Measurements from ENCODE around the gene MME. TPM values are rescaled to one million over a fixed set of nuclear protein-coding genes. Genes with fewer than 3 reads are reported as not detected.

MME gene
- total and polyA plus RNA-seq, 9 donors: 9.4 to 25.1 (median 15.3) TPM

DNA sequence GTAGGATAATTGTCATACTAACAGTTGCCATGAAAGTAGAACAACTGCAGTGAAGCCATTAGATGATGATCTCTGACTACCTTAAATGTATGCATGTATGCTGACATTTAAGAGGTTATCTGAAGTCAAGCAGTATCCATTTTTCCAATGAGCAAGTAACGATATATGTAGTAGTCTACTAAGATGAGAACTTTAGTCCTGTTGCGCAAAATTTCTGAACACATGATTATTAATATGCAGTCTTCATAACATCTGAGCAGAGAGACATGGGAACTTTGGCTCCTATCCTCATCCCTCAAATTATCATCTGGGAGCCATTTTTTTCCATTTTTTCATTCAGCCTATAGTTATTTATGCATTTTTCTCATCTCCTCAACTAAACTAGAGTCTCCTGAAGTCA lies 79.2 kb downstream of the MME start:
- H3K9me3 ChIP-seq (replicated peaks; ENCODE audit: control insufficient read depth, low read depth, low read length): no peaks in the 10 kb centered on the region
- H3K4me3 ChIP-seq (ENCODE audit: low read length): no peak overlapping the region
- H3K27ac ChIP-seq (ENCODE audit: low read length): no peak overlapping the region
- no CpG with 5 or more reads among the region's 2 CpGs for WGBS (ENCODE audit: insufficient coverage)
- DNase-seq: no peak
- no peaks in the 10 kb centered on the region for H3K27me3 ChIP-seq (ENCODE audit: control insufficient read depth, insufficient read depth, low read length)
- no peaks in the 10 kb centered on the region for H3K36me3 ChIP-seq (ENCODE audit: control insufficient read depth, insufficient read depth, low read length)
- no peaks in the 10 kb centered on the region for H3K4me1 ChIP-seq (ENCODE audit: control insufficient read depth, insufficient read depth, low read length)

DNA sequence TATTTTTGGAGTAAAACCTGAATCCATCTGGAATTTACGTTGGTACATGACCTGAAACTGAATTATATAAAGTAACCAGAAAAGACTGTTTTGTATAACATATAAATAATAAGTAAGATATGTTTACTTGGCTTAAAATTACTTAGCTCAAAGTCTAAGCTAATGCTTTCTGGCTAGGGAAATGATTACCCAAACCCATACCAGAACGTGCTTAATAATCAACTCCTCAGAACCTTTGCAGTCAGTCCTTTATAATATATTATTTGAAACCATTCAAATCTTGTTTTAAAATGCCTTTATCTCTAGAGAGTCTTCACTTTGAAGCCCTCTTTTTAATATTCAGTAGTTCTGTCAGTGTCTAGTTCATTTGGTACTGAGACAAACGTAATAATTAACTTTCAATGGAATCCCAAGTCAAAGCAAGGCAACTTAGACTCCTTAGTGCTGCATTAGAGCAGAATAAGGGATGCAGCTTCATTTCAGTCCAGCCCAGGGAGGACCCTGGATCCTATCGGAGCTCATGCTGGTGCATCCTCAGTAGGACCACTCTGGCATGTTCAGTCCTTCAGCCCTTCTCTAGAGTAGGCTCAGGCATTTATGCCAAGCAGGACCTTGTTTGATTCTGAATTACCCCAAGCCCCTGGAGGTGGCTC lies 81.6 kb downstream of the MME start:
- Histone ChIP-seq H3K36me3 (ENCODE audit: control insufficient read depth, insufficient read depth, low read length) (no peaks in the 10 kb centered on the region), H3K9me3 (replicated peaks; ENCODE audit: control insufficient read depth, low read depth, low read length) (no peaks in the 10 kb centered on the region), H3K4me1 (ENCODE audit: control insufficient read depth, insufficient read depth, low read length) (no peaks in the 10 kb centered on the region), H3K4me3 (ENCODE audit: low read length) (no peak overlapping the region), H3K27ac (ENCODE audit: low read length) (no peak overlapping the region), H3K27me3 (ENCODE audit: control insufficient read depth, insufficient read depth, low read length) (no peaks in the 10 kb centered on the region)
- no peak for DNase-seq
- 100% methylated on average over 2 of the region's 4 CpGs for WGBS (ENCODE audit: insufficient coverage)

DNA sequence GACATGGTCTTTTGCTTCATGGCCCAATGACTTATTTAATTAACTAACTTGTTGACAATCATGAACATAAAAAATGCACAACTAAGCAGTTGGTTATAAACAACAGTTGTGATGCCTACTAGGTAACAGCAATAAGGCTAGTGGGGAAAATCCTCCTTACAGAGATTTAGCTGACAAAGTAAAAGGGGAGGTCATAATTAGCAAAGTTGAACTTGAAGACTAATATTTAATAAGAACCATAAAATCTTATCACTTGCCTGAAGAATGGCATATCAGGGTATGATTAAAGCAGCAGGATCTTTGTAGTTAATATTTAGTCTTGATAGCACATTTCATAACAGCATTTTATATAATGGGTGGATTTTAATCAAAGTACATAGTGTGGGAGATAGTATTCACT lies 84.2 kb downstream of the MME start:
- no peaks in the 10 kb centered on the region for H3K36me3 ChIP-seq (ENCODE audit: control insufficient read depth, insufficient read depth, low read length)

DNA sequence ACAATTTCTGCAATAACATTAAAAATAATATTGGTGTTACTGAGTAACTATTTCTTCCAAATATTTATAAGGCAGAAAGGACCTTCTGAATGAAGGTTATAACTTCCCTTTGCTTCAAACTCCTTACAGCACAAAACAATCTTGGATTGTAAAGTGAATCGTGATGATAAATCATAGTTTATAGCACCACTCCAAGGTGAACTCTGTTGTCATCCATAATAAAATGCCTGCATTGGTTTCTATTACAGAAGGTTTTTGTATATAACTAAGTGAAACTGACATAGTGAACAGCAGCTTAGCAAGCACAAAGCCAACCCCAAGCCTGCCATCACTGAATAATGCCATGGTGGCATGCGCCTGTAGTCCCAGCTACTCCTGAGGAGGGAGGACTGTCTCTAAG lies 86.3 kb downstream of the MME start:
- no peak overlapping the region for H3K4me3 ChIP-seq (ENCODE audit: low read length)
- no CpG with 5 or more reads among the region's 2 CpGs for WGBS (ENCODE audit: insufficient coverage)
- no peak for DNase-seq

More for the DNA sequence above, 84.2 kb downstream of the MME start:
- no peaks in the 10 kb centered on the region for H3K4me1 ChIP-seq (ENCODE audit: control insufficient read depth, insufficient read depth, low read length)
- H3K27me3 ChIP-seq (ENCODE audit: control insufficient read depth, insufficient read depth, low read length): no peaks in the 10 kb centered on the region
- H3K9me3 ChIP-seq (replicated peaks; ENCODE audit: control insufficient read depth, low read depth, low read length): no peaks in the 10 kb centered on the region
- no peak overlapping the region for H3K27ac ChIP-seq (ENCODE audit: low read length)
- no peak overlapping the region for H3K4me3 ChIP-seq (ENCODE audit: low read length)
- no peak for DNase-seq

DNA sequence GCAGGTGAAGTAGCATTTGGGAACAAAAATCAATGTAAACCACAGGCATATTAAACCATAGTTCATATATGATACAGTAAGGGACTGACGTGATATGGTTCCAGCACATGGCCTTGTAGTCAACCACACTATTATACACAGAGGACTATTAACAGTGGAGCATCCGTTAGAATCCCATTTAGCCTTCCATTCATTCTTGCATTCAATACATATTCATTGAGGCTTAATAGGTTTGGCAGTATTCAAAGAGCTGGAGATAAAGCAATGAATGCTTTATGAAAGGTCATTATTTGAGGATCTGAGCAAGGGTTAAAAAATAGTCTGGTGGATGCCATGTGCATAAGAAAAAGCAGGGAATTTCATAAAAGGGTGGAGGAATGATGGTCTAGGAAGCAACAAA lies 89.1 kb downstream of the MME start:
- no CpG with 5 or more reads among the region's 2 CpGs for WGBS (ENCODE audit: insufficient coverage)
- no peak for DNase-seq
- Histone ChIP-seq H3K9me3 (replicated peaks; ENCODE audit: control insufficient read depth, low read depth, low read length) (no peaks in the 10 kb centered on the region), H3K4me3 (ENCODE audit: low read length) (no peak overlapping the region), H3K36me3 (ENCODE audit: control insufficient read depth, insufficient read depth, low read length) (no peaks in the 10 kb centered on the region), H3K27me3 (ENCODE audit: control insufficient read depth, insufficient read depth, low read length) (no peaks in the 10 kb centered on the region), H3K27ac (ENCODE audit: low read length) (no peak overlapping the region), H3K4me1 (ENCODE audit: control insufficient read depth, insufficient read depth, low read length) (no peaks in the 10 kb centered on the region)

More for the DNA sequence above, 86.3 kb downstream of the MME start:
- Histone ChIP-seq H3K27ac (ENCODE audit: low read length) (no peak overlapping the region), H3K9me3 (replicated peaks; ENCODE audit: control insufficient read depth, low read depth, low read length) (no peaks in the 10 kb centered on the region), H3K27me3 (ENCODE audit: control insufficient read depth, insufficient read depth, low read length) (no peaks in the 10 kb centered on the region), H3K36me3 (ENCODE audit: control insufficient read depth, insufficient read depth, low read length) (no peaks in the 10 kb centered on the region), H3K4me1 (ENCODE audit: control insufficient read depth, insufficient read depth, low read length) (no peaks in the 10 kb centered on the region)

DNA sequence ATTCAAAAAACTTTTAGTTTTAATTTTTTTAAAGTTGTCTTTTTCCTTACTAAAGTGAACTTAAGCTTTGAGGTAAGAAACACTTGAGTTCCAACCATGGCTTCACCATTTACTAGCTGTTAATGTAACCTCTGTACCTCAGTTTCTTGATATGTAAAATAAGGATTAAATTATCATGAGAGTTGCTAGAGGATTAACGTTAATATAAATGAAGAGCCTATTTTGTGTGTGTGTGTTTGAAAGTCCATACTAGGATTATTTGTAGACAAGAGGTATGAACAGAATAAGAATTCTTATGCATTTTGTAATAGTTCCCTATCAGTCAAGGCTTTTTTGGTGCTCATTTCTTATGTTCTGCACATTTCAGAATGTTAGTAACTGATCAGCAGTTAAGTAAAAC lies 93.7 kb downstream of the MME start:
- H3K4me3 ChIP-seq (ENCODE audit: low read length): no peak overlapping the region
- no peaks in the 10 kb centered on the region for H3K4me1 ChIP-seq (ENCODE audit: control insufficient read depth, insufficient read depth, low read length)
- H3K9me3 ChIP-seq (replicated peaks; ENCODE audit: control insufficient read depth, low read depth, low read length): no peaks in the 10 kb centered on the region
- H3K36me3 ChIP-seq (ENCODE audit: control insufficient read depth, insufficient read depth, low read length): no peaks in the 10 kb centered on the region
- no peak overlapping the region for H3K27ac ChIP-seq (ENCODE audit: low read length)
- no peak for DNase-seq
- WGBS (ENCODE audit: insufficient coverage): no CpG with 5 or more reads among the region's 1 CpG
- H3K27me3 ChIP-seq (ENCODE audit: control insufficient read depth, insufficient read depth, low read length): no peaks in the 10 kb centered on the region

DNA sequence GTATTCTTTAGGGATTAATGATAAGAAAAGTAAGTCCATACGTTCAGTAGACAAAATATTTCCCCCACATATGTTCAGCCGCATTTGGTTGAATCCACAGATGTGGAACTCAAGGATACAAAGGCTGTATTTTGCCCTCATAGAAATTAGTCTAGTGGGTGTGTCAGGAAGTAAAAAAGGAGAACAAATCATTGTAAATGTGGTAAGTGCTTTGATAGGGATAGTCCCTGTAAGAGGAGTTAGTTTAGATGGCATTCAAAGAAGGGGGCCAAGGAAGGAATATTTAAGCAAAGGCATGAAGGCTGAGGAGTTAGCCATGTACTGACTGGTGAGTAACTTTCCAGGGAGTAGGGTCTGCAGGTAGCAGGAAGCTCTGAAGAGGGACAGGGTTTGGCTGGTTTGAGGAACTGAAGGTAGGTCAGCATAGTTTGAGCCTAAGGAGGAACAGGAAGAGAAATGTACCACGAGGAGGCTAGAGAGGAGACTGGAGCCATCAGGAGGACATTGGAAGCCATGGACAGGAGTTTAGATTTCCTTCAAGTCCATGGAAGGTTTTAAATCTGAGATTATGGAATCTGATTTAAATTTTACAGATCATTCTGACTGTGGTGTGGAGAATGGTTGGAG lies 98.8 kb downstream of the MME start:
- H3K4me3 ChIP-seq (ENCODE audit: low read length): no peak overlapping the region
- WGBS (ENCODE audit: insufficient coverage): 72% methylated on average over 1 of the region's 3 CpGs
- no peak overlapping the region for H3K27ac ChIP-seq (ENCODE audit: low read length)
- H3K9me3 ChIP-seq (replicated peaks; ENCODE audit: control insufficient read depth, low read depth, low read length): no peaks in the 10 kb centered on the region
- H3K4me1 ChIP-seq (ENCODE audit: control insufficient read depth, insufficient read depth, low read length): no peaks in the 10 kb centered on the region
- no peaks in the 10 kb centered on the region for H3K36me3 ChIP-seq (ENCODE audit: control insufficient read depth, insufficient read depth, low read length)
- no peak for DNase-seq
- H3K27me3 ChIP-seq (ENCODE audit: control insufficient read depth, insufficient read depth, low read length): no peaks in the 10 kb centered on the region

DNA sequence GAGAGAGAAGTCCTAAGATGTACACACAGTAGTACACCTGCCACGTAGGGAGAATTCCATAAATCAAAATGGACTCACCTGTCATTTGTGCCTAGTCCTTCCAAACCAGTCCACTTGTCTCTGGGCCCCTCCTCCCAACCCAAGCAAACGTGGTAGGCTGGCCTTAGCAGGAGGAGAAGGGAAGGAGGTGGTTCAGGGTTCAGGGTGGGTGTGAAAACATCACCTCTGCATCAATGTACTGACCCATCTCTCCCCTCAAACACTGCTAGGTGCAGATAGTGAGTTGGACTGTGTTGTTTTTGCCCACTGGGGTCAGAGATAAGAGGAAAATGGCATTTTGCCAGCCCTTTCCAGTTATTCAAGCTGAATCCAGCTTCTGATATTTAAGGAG lies 99.3 kb downstream of the MME start:
- Histone ChIP-seq H3K4me3 (ENCODE audit: low read length) (no peak overlapping the region), H3K36me3 (ENCODE audit: control insufficient read depth, insufficient read depth, low read length) (no peaks in the 10 kb centered on the region), H3K27me3 (ENCODE audit: control insufficient read depth, insufficient read depth, low read length) (no peaks in the 10 kb centered on the region), H3K9me3 (replicated peaks; ENCODE audit: control insufficient read depth, low read depth, low read length) (no peaks in the 10 kb centered on the region), H3K4me1 (ENCODE audit: control insufficient read depth, insufficient read depth, low read length) (no peaks in the 10 kb centered on the region), H3K27ac (ENCODE audit: low read length) (no peak overlapping the region)
- DNase-seq: no peak
- WGBS (ENCODE audit: insufficient coverage): no CpG with 5 or more reads among the region's 2 CpGs

DNA sequence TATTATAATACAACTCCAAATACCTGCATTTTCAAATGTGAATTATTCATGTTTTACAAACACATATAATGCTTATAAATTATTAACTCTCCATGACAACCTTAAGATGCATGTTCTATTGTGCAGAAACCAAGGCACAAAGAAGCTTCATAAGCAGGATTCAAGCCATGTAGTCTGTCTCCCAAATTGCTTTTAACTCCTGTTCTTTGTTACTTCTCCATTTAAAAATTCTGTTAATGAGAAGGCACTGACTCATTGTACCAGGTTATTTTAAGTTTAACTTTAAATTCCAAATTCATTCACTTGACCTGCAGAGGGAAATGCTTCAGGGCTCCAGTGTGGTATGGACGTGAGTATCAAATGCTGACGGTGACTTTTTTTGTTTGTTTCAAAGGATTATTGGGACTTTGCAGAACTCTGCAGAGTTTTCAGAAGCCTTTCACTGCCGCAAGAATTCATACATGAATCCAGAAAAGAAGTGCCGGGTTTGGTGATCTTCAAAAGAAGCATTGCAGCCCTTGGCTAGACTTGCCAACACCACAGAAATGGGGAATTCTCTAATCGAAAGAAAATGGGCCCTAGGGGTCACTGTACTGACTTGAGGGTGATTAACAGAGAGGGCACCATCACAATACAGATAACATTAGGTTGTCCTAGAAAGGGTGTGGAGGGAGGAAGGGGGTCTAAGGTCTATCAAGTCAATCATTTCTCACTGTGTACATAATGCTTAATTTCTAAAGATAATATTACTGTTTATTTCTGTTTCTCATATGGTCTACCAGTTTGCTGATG lies 100.0 kb downstream of the MME start:
- Histone ChIP-seq H3K4me1 (ENCODE audit: control insufficient read depth, insufficient read depth, low read length) (no peaks in the 10 kb centered on the region), H3K27ac (ENCODE audit: low read length) (no peak overlapping the region), H3K4me3 (ENCODE audit: low read length) (no peak overlapping the region), H3K36me3 (ENCODE audit: control insufficient read depth, insufficient read depth, low read length) (no peaks in the 10 kb centered on the region), H3K27me3 (ENCODE audit: control insufficient read depth, insufficient read depth, low read length) (no peaks in the 10 kb centered on the region), H3K9me3 (replicated peaks; ENCODE audit: control insufficient read depth, low read depth, low read length) (no peaks in the 10 kb centered on the region)
- no peak for DNase-seq
- WGBS (ENCODE audit: insufficient coverage): 92% methylated on average over 3 of the region's 5 CpGs

DNA sequence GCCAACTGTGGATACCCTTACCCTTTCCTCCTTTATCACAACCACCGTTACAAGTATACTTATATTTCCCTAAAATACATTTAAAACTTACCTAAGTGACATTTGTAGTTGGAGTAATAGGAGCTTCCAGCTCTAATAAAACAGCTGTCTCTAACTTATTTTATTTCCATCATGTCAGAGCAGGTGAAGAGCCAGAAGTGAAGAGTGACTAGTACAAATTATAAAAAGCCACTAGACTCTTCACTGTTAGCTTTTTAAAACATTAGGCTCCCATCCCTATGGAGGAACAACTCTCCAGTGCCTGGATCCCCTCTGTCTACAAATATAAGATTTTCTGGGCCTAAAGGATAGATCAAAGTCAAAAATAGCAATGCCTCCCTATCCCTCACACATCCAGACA lies 102.3 kb downstream of the MME start:
- Histone ChIP-seq H3K4me1 (ENCODE audit: control insufficient read depth, insufficient read depth, low read length) (no peaks in the 10 kb centered on the region), H3K27ac (ENCODE audit: low read length) (no peak overlapping the region), H3K27me3 (ENCODE audit: control insufficient read depth, insufficient read depth, low read length) (no peaks in the 10 kb centered on the region), H3K36me3 (ENCODE audit: control insufficient read depth, insufficient read depth, low read length) (no peaks in the 10 kb centered on the region), H3K9me3 (replicated peaks; ENCODE audit: control insufficient read depth, low read depth, low read length) (no peaks in the 10 kb centered on the region), H3K4me3 (ENCODE audit: low read length) (no peak overlapping the region)
- DNase-seq: no peak
- WGBS (ENCODE audit: insufficient coverage): no CpG with 5 or more reads among the region's 1 CpG
